ENCODE measurements around the gene OGA.

DNA sequence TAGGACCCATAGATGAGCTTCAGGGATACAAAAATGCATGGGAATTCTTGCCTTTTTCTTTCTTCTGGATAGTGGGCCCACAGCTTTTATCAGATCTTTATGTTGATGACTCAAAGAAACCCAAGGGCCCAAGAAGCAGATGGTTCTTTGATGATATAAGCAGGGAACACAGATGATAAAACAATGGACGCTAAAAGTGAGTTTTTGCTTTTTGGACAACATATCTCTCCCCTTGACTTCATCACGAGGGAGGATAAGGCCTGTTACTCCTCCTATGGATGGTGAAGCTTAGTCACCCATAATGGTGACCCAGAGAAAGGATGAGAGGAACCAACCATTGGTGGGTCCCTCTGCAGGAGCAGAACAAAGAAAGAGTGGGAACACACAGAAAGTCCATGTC lies 6.5 kb upstream of the OGA start:
- TF ChIP-seq EZH2 (IDR thresholded peaks at IDR 0.05; ENCODE audit: insufficient read depth, poor library complexity, severe bottlenecking), result no peak
- no peak for TF ChIP-seq EZH2phosphoT487 (IDR thresholded peaks at IDR 0.05; ENCODE audit: insufficient read depth, low read depth)
